HEK293T (cell line): Measurements from ENCODE around the gene BRIP1.

Source experiments
- CTCF ChIA-PET: fragments of 350-600 bp; formaldehyde crosslinking; extraction: SDS; loops from one replicate; lab custom pipeline; 2021; ENCODE audit warnings: antibody characterized with exemption, inconsistent platforms; lab: Yijun Ruan, JAX
- POLR2A ChIA-PET: fragments of 350-600 bp; formaldehyde crosslinking; extraction: SDS; loops from one replicate; lab custom pipeline; 2020; ENCODE audit warnings: antibody characterized with exemption, inconsistent platforms; lab: Yijun Ruan, JAX
- DNase-seq: peaks from one replicate; pipeline ENCODE4 v3.0.0; 2012; ENCODE audit warnings: mixed read lengths; ENCODE audit errors: extremely low spot score
- ARNT ChIP-seq: fragments of 450-650 bp; IDR thresholded peaks from 2 replicates; pipeline ENCODE4 v1.6.1; 2017; ENCODE audit warnings: mild to moderate bottlenecking
- BHLHE40 ChIP-seq: fragments of 450-650 bp; IDR thresholded peaks from 2 replicates; pipeline ENCODE4 v1.6.1; 2016; ENCODE audit warnings: mild to moderate bottlenecking, moderate library complexity, borderline replicate concordance
- CTBP1 ChIP-seq: fragments of 450-650 bp; IDR thresholded peaks from 2 replicates; pipeline ENCODE4 v1.6.1; 2016; ENCODE audit warnings: borderline replicate concordance
- ELF4 ChIP-seq: fragments of 450-650 bp; IDR thresholded peaks from 2 replicates; pipeline ENCODE4 v1.6.1; 2017; ENCODE audit warnings: antibody characterized with exemption
- FOXA1 ChIP-seq: fragments of 450-650 bp; IDR thresholded peaks from 2 replicates; pipeline ENCODE4 v1.6.1; 2016; ENCODE audit warnings: mild to moderate bottlenecking
- FOXK2 ChIP-seq: fragments of 450-650 bp; IDR thresholded peaks from 2 replicates; pipeline ENCODE4 v1.6.1; 2016; ENCODE audit warnings: mild to moderate bottlenecking
- FOXM1 ChIP-seq: fragments of 450-650 bp; IDR thresholded peaks from 2 replicates; pipeline ENCODE4 v1.6.1; 2017; ENCODE audit warnings: mild to moderate bottlenecking, borderline replicate concordance
- HDGF ChIP-seq: fragments of 450-650 bp; IDR thresholded peaks from 2 replicates; pipeline ENCODE4 v1.6.1; 2017; ENCODE audit warnings: antibody characterized with exemption, borderline replicate concordance
- L3MBTL2 ChIP-seq: fragments of 450-650 bp; conservative IDR thresholded peaks from 2 replicates; pipeline ENCODE4 v1.6.1; 2016; ENCODE audit warnings: mild to moderate bottlenecking
- LEF1 ChIP-seq: fragments of 450-650 bp; IDR thresholded peaks from 2 replicates; pipeline ENCODE4 v1.6.1; 2017; ENCODE audit warnings: mild to moderate bottlenecking, borderline replicate concordance
- NFRKB ChIP-seq: fragments of 450-650 bp; IDR thresholded peaks from 2 replicates; pipeline ENCODE4 v1.6.1; 2016; ENCODE audit warnings: mild to moderate bottlenecking, moderate library complexity
- PKNOX1 ChIP-seq: fragments of 450-650 bp; IDR thresholded peaks from 2 replicates; pipeline ENCODE4 v1.6.1; 2016
- SP1 ChIP-seq: fragments of 450-650 bp; IDR thresholded peaks from 2 replicates; pipeline ENCODE4 v1.6.1; 2017
- SUZ12 ChIP-seq: fragments of 450-650 bp; IDR thresholded peaks from 2 replicates; pipeline ENCODE4 v1.6.1; 2016; ENCODE audit warnings: mild to moderate bottlenecking
- TARDBP ChIP-seq: fragments of 450-650 bp; IDR thresholded peaks from 2 replicates; pipeline ENCODE4 v1.6.1; 2016
- ZNF384 ChIP-seq: fragments of 450-650 bp; IDR thresholded peaks from 2 replicates; pipeline ENCODE4 v1.6.1; 2016

Gene BRIP1

DNA sequence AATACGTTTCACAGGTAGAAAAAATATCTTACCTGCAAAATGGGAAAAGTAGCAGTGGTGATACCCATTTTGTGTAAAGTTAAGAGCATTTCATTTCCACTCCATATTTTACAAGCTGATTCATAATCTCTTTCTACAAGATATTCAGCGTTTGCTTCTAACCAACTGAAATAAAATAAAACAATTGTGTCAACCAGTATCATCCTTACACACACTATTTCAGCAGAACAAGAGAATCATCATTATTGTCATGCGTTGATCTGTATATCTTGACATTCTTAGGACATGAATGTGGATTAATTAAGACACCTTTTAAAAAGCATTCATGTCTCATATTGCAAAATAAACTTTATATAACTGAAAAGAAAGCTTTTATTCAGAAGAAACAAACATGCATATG, 69.8 kb downstream of the BRIP1 start:
- no peak for TF ChIP-seq CTBP1
- TF ChIP-seq FOXM1, result no peak
- TF ChIP-seq HDGF, result no peak
- TF ChIP-seq PKNOX1, result no peak
- no peak for TF ChIP-seq FOXA1
- no peak for TF ChIP-seq SP1
- TF ChIP-seq SUZ12, result no peak
- TF ChIP-seq NFRKB, result no peak
- no peak for TF ChIP-seq TARDBP
- no peak for TF ChIP-seq ELF4
- no peak for TF ChIP-seq LEF1
- TF ChIP-seq L3MBTL2, result no peak
- TF ChIP-seq FOXK2, result no peak
- TF ChIP-seq BHLHE40, result no peak
- TF ChIP-seq ARNT, result no peak
- TF ChIP-seq ZNF384, result no peak
- CTCF ChIA-PET, result no interaction called here
- DNase-seq, result no peak
- POLR2A ChIA-PET, result no interaction called here

DNA sequence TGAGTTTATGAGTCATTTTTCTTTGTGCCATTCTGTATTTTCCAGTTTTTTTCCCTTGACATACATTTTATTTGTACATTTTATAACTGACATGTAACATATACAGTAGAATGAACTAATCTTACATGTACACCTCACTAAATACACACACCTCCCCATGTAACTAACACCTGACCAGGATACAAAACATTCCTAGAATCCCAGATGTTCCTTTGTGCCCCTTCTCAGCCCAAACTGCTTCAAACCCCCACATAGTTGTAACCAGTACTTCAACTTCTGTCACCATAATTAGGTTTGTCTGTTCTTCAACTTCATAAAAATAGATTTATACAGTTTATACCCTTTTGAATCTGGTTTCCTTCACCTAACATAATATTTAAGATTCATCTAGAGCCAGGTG, 73.5 kb downstream of the BRIP1 start:
- CTCF ChIA-PET, result no interaction called here
- DNase-seq, result no peak
- POLR2A ChIA-PET, result no interaction called here
- no peak for TF ChIP-seq SUZ12
- TF ChIP-seq CTBP1, result no peak
- TF ChIP-seq ARNT, result no peak
- TF ChIP-seq FOXA1, result no peak
- TF ChIP-seq BHLHE40, result no peak
- no peak for TF ChIP-seq HDGF
- no peak for TF ChIP-seq FOXK2
- no peak for TF ChIP-seq TARDBP
- TF ChIP-seq LEF1, result no peak
- TF ChIP-seq L3MBTL2, result no peak
- no peak for TF ChIP-seq NFRKB
- TF ChIP-seq FOXM1, result no peak
- no peak for TF ChIP-seq ZNF384
- TF ChIP-seq PKNOX1, result no peak
- TF ChIP-seq ELF4, result no peak
- TF ChIP-seq SP1, result no peak

DNA sequence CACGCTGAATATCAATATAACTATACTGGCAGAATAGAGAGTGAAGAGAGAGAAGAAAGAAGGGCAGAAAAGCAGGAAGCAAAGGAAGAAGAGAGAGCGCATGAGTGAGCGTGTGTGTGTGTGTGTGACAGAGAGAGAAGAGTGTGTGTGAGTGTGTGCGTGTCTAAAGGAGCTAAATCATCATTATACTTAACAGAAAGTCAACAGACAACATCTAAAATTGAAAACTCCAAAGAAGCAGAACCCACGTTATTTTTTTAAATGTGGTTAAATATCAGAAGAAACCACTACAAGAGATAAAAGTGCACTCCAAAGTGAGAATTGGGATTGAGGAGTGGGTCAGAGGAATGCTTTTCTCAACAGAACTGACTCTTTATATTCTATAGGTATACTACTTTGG, 77.2 kb downstream of the BRIP1 start:
- CTCF ChIA-PET, result no interaction called here
- DNase-seq, result no peak
- POLR2A ChIA-PET, result no interaction called here
- TF ChIP-seq FOXK2 (no peak), ELF4 (no peak), FOXM1 (no peak), BHLHE40 (no peak), L3MBTL2 (no peak), TARDBP (no peak), CTBP1 (no peak), HDGF (no peak), ZNF384 (no peak), ARNT (no peak), SP1 (no peak), NFRKB (no peak), FOXA1 (no peak), PKNOX1 (no peak), SUZ12 (no peak), LEF1 (no peak)

DNA sequence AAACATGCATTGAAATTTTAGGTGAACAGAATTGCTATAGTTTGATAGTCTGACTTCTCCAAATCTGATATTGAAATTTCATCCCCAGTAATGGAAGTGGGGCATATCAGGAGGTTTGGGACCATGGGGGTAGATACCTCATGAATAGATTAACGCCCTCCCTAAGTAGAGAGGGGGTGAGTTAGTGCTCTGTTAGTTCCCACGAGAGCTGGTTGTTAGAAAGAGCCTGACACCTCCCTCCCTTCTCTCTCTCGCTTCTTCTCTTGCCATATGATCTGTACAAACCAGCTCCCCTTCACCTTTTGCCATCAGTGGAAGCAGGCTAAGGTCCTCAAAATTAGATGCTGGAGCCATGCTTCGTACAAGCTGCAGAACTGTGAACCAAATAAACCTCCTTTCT, 78.8 kb downstream of the BRIP1 start:
- CTCF ChIA-PET, result interaction anchor here (0.6 kb wide), 1 partner anchor 17 kb away, joined by 3 read pairs; no protein-coding TSS in a partner anchor
- POLR2A ChIA-PET, result no interaction called here
- no peak for DNase-seq
- TF ChIP-seq PKNOX1, result no peak
- no peak for TF ChIP-seq ZNF384
- TF ChIP-seq ELF4, result no peak
- no peak for TF ChIP-seq NFRKB
- TF ChIP-seq SUZ12, result no peak
- no peak for TF ChIP-seq SP1
- no peak for TF ChIP-seq HDGF
- no peak for TF ChIP-seq CTBP1
- no peak for TF ChIP-seq BHLHE40
- TF ChIP-seq L3MBTL2, result no peak
- no peak for TF ChIP-seq ARNT
- no peak for TF ChIP-seq TARDBP
- TF ChIP-seq FOXK2, result no peak
- no peak for TF ChIP-seq FOXM1
- no peak for TF ChIP-seq FOXA1
- TF ChIP-seq LEF1, result no peak

DNA sequence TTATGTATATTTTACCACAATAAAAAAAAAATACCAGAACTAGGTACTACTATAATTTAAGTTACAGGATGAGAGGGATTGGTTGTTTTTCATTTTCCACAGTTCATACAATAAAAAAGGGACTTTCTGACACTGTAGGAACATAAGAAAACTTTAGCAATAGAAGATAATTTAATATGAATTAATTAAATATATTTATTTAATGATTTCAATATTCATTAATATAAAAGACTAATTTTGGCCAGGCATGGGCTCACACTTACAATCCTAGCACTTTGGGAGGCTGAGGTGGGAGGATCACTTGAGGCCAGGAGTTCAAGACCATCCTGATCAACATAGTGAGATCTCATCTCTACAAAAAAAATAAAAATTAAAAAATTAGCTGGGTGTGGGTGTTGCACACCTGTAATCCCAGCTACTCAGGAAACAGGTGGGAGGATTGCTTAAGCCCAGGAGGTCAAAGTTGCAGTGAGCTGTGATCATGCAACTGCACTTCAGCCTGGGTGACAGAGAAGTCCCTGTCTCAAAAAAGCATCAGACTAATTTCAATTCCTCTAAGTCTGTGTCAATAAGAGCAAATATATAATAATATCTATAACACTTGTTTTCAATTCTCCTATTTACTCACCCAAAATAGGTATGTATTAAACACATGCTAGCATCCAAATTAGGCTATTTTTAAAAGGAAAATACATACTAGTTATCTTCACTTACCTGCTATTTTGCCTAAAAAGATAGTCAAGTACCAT, 79.6 kb downstream of the BRIP1 start:
- ChIA-PET CTCF (interaction anchor here (0.6 kb wide), 1 partner anchor 18 kb away, joined by 3 read pairs; no protein-coding TSS in a partner anchor), POLR2A (no interaction called here)
- no peak for DNase-seq
- TF ChIP-seq HDGF, result no peak
- TF ChIP-seq L3MBTL2, result no peak
- TF ChIP-seq FOXA1, result no peak
- TF ChIP-seq TARDBP, result no peak
- TF ChIP-seq CTBP1, result no peak
- TF ChIP-seq FOXK2, result no peak
